GM18870 (cell line): ENCODE results near the gene DIDO1.

Source experiments
- ATAC-seq: cut with Tn5 transposase; IDR thresholded peaks from one replicate; pipeline ENCODE4 v1.9.1; 2021; ENCODE audit warnings: moderate library complexity; ENCODE audit not compliant: unreplicated experiment

DIDO1 gene

GRCh38 chr20:62913043-62913630 is 13.2 kb downstream of the DIDO1 start:
- ATAC-seq, result no peak

GRCh38 chr20:62911701-62912280 is 14.5 kb downstream of the DIDO1 start:
- ATAC-seq, result no peak

- ATAC-seq, result no peak
Measured at GRCh38 chr20:62910777-62911497, 15.4 kb downstream of the DIDO1 start.

GRCh38 chr20:62910217-62910766 is 16.0 kb downstream of the DIDO1 start:
- no peak for ATAC-seq

- no peak for ATAC-seq
Measured at GRCh38 chr20:62908971-62909791, 17.1 kb downstream of the DIDO1 start.

GRCh38 chr20:62907384-62908317 is 18.7 kb downstream of the DIDO1 start:
- no peak for ATAC-seq

- no peak for ATAC-seq
Measured at GRCh38 chr20:62906647-62907375, 19.5 kb downstream of the DIDO1 start.

- ATAC-seq, result no peak
Measured at GRCh38 chr20:62906209-62906608, 20.1 kb downstream of the DIDO1 start.

- ATAC-seq, result no peak
Measured at GRCh38 chr20:62905536-62906117, 20.7 kb downstream of the DIDO1 start.

- no peak for ATAC-seq
Measured at GRCh38 chr20:62902926-62903615, 23.2 kb downstream of the DIDO1 start.

GRCh38 chr20:62901891-62902290 is 24.4 kb downstream of the DIDO1 start:
- no peak for ATAC-seq

GRCh38 chr20:62900692-62901584 is 25.4 kb downstream of the DIDO1 start:
- no peak for ATAC-seq

GRCh38 chr20:62900052-62900691 is 26.1 kb downstream of the DIDO1 start:
- peak; percentile 59 for ATAC-seq

GRCh38 chr20:62899633-62900051 is 26.7 kb downstream of the DIDO1 start:
- ATAC-seq, result no peak

GRCh38 chr20:62898970-62899632 is 27.2 kb downstream of the DIDO1 start:
- ATAC-seq, result no peak
